OCI-LY3 (cell line): ENCODE measurements around the gene CD1B.
A peak's percentile ranks its signal among the peaks of the same experiment; 100 is the strongest.

ENCODE experiments used
- H2AFZ ChIP-seq: fragments of 200-600, 300-600 bp; shearing (Covaris generic); 2 replicates; pipeline ENCODE4 v1.6.0; 2014; ENCODE audit warnings: antibody characterized with exemption, low read depth, low read length
- H3K27ac ChIP-seq: fragments of 200-600, 300-600 bp; sonication (generic); 2 replicates; pipeline ENCODE4 v1.5.1; 2014; ENCODE audit warnings: mild to moderate bottlenecking, low read length, moderate library complexity, mixed read lengths
- H3K27me3 ChIP-seq: fragments of 200-600, 300-600 bp; sonication (generic); 2 replicates; pipeline ENCODE4 v1.6.1; 2014; ENCODE audit warnings: low read depth, low read length, mixed read lengths
- H3K36me3 ChIP-seq: fragments of 200-600, 300-600 bp; sonication (generic); replicated peaks from 2 replicates; pipeline ENCODE3; 2014; ENCODE audit warnings: low read depth, low read length, mixed read lengths
- H3K4me1 ChIP-seq: fragments of 300-600, 200-600 bp; sonication (generic); 2 replicates; pipeline ENCODE4 v1.6.1; 2014; ENCODE audit warnings: low read length, mixed read lengths
- H3K4me2 ChIP-seq: fragments of 200-600, 300-600 bp; sonication (generic); 2 replicates; pipeline ENCODE4 v1.6.1; 2014; ENCODE audit warnings: low read length, mixed read lengths
- H3K4me3 ChIP-seq: fragments of 300-600, 200-600 bp; sonication (generic); 2 replicates; pipeline ENCODE4 v1.5.1; 2014; ENCODE audit warnings: antibody characterized with exemption, mild to moderate bottlenecking, low read length, moderate library complexity
- H3K79me2 ChIP-seq: fragments of 300-600, 200-600 bp; shearing (Covaris generic); 2 replicates; pipeline ENCODE4 v1.6.1; 2014; ENCODE audit warnings: mild to moderate bottlenecking, low read length, mixed read lengths
- H3K9ac ChIP-seq: fragments of 300-600, 200-600 bp; shearing (Covaris generic); 2 replicates; pipeline ENCODE4 v1.6.0; 2014; ENCODE audit warnings: mild to moderate bottlenecking, low read length, moderate library complexity
- H3K9me3 ChIP-seq: fragments of 200-600, 300-600 bp; shearing (Covaris generic); 2 replicates; pipeline ENCODE4 v1.6.1; 2014; ENCODE audit warnings: low read length, mixed read lengths; ENCODE audit not compliant: insufficient read depth
- H4K20me1 ChIP-seq: fragments of 200-600, 300-600 bp; sonication (generic); 2 replicates; pipeline ENCODE4 v1.6.1; 2016; ENCODE audit warnings: low read length, mixed read lengths; ENCODE audit not compliant: insufficient read depth
- CTCF ChIP-seq: fragments of 200-600, 300-600 bp; sonication (generic); IDR thresholded peaks from 2 replicates; pipeline ENCODE4 v1.5.1; 2014; ENCODE audit warnings: antibody characterized with exemption, low read length, low read depth
- EZH2phosphoT487 ChIP-seq: fragments of 200-600 bp; shearing (Covaris generic); IDR thresholded peaks from 2 replicates; pipeline ENCODE4 v1.6.1; 2018; ENCODE audit warnings: antibody characterized with exemption, mixed run types, low read depth

CD1B gene

DNA sequence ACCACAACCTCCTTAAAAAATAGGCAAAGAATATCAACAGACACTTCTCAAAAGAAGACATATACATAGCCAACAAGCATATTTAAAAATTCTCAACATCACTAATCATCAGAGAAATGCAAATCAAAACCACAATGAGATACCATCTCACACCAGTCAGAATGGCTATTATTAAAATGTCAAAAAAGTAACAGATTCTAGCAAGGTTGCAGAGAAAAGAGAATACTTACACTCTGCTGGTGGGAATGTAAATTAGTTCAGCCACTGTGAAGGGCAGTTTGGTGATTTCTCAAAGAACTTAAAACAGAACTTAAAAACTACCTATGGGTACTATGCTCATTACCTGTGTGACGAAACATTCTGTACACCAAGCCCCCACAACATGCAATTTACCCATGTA, 20.7 kb downstream of the CD1B start:
- no peak for TF ChIP-seq EZH2phosphoT487
- TF ChIP-seq CTCF: no peak

DNA sequence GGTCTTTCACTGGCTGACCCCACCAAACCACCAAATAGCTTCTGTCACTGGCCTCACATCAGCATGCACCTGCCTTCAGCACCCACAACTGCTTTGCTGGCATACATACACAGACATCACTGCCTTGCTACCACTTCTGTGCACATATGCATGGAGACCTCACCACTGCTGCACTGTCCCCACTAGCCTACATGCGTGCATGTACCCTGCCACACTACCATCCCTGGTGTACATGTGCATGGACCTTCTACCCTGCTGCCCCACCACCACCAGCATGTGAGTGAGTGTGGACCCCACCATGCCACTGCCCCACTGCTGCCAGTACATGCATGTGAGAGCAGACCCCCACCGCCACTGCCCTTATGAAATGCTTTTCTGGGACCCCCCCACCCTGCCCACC, 35.5 kb downstream of the CD1B start:
- Histone ChIP-seq H3K4me2 (no peak overlapping the region), H3K4me3 (no peak overlapping the region), H3K9ac (no peak overlapping the region), H4K20me1 (no peaks in the 10 kb centered on the region), H3K79me2 (no peaks in the 10 kb centered on the region; the same call in 1 of the 2 replicates), H2AFZ (no peak overlapping the region), H3K36me3 (peaks cover 40% of the 10 kb centered on the region), H3K27ac (no peak overlapping the region), H3K27me3 (no peaks in the 10 kb centered on the region), H3K4me1 (peaks cover 13% of the 10 kb centered on the region), H3K9me3 (peaks cover 14% of the 10 kb centered on the region; the same call in 1 of the 2 replicates)
- TF ChIP-seq CTCF: no peak

More for the DNA sequence above, 20.7 kb downstream of the CD1B start:
- no peaks in the 10 kb centered on the region for H3K36me3 ChIP-seq
- no peak overlapping the region for H3K4me3 ChIP-seq
- H3K4me2 ChIP-seq: no peak overlapping the region
- no peaks in the 10 kb centered on the region for H4K20me1 ChIP-seq
- H3K9ac ChIP-seq: no peak overlapping the region
- no peaks in the 10 kb centered on the region for H3K79me2 ChIP-seq
- no peak overlapping the region for H3K27ac ChIP-seq
- H3K27me3 ChIP-seq: no peaks in the 10 kb centered on the region
- H3K4me1 ChIP-seq: peaks cover 12% of the 10 kb centered on the region
- H2AFZ ChIP-seq: no peak overlapping the region
- 0 out of 2 replicates have a peak, but pooled peaks cover 5% of the 10 kb centered on the region for H3K9me3 ChIP-seq

DNA sequence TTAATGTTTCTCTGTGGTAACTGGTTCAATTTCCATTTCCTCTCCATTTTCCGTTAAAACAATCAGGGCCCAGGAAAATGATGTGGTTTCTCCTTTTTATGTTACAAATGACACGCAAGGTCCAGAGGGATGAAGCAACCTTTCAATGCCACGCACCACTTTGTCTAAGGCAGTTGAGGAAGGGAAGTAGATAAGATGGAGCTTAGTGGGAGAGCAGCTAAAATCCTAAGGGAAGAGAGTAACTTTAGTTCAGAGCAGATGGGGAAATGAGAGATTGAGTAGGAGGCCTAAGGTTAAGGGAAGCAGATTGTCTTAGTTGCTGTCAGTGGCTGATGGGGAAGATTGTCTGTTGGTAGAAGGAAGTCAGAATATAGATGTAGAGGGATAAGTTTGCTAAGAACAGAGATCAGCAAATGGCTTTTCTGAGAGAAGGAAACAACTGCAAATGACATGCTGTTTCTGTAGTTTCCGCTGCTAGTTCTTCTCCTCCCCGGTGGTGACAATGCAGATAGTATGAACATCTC, 40.9 kb downstream of the CD1B start:
- peak overlapping the region; percentile 63 for H3K9ac ChIP-seq
- 0 out of 2 replicates have a peak overlapping the region, but pooled peaks have one; percentile 16 for H2AFZ ChIP-seq
- H3K9me3 ChIP-seq: no peaks in the 10 kb centered on the region
- H3K27ac ChIP-seq: peak overlapping the region; percentile 94
- H3K79me2 ChIP-seq: no peaks in the 10 kb centered on the region; the same call in 1 of the 2 replicates
- H4K20me1 ChIP-seq: no peaks in the 10 kb centered on the region
- no peaks in the 10 kb centered on the region for H3K27me3 ChIP-seq
- H3K4me3 ChIP-seq: peak overlapping the region; percentile 73
- H3K36me3 ChIP-seq: peaks cover 32% of the 10 kb centered on the region
- H3K4me2 ChIP-seq: peak overlapping the region; percentile 81
- peaks cover 66% of the 10 kb centered on the region for H3K4me1 ChIP-seq
- no peak for TF ChIP-seq CTCF
- no peak for TF ChIP-seq EZH2phosphoT487

- no peak for TF ChIP-seq CTCF
- TF ChIP-seq EZH2phosphoT487: no peak
- peaks cover 71% of the 10 kb centered on the region for H3K4me1 ChIP-seq
- no peaks in the 10 kb centered on the region; the same call in 1 of the 2 replicates for H3K79me2 ChIP-seq
- H2AFZ ChIP-seq: 0 out of 2 replicates have a peak within 1 kb of the TSS, but pooled peaks have one; percentile 16
- H3K4me2 ChIP-seq: peak within 1 kb of the TSS; percentile 81
- peak within 1 kb of the TSS; percentile 63 for H3K9ac ChIP-seq
- no peaks in the 10 kb centered on the region for H3K27me3 ChIP-seq
- H3K4me3 ChIP-seq: peak within 1 kb of the TSS; percentile 73
- no peaks in the 10 kb centered on the region for H4K20me1 ChIP-seq
- no peaks in the 10 kb centered on the region for H3K9me3 ChIP-seq
- H3K27ac ChIP-seq: peak within 1 kb of the TSS; percentile 94
- peaks cover 32% of the 10 kb centered on the region for H3K36me3 ChIP-seq
Observed at GRCh38 chr1:158289811-158290210, 41.5 kb downstream of the CD1B start, which contains the start of gene CD1C. Gene CD1C (plus strand): TSS chr1:158289923. CDS start chr1:158290065, 142 bp downstream.
